A549 treated with RU486 at 1 μM for 4 hours (cell line): ENCODE measurements around the gene ECSIT. TPM values are rescaled to one million over a fixed set of nuclear protein-coding genes. Genes with fewer than 3 reads are reported as not detected.

Experiments
- total RNA-seq: library from RNA; stranded (reverse); fragments of 200-300 nt; extraction: Qiagen RNA extraction; gene quantifications from 5 replicates; pipeline ENCODE4 v1.2.3, GENCODE V29; 2022; ENCODE audit warnings: low read depth

The ECSIT gene, protein sequence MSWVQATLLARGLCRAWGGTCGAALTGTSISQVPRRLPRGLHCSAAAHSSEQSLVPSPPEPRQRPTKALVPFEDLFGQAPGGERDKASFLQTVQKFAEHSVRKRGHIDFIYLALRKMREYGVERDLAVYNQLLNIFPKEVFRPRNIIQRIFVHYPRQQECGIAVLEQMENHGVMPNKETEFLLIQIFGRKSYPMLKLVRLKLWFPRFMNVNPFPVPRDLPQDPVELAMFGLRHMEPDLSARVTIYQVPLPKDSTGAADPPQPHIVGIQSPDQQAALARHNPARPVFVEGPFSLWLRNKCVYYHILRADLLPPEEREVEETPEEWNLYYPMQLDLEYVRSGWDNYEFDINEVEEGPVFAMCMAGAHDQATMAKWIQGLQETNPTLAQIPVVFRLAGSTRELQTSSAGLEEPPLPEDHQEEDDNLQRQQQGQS
- total RNA-seq, result 27.8 to 37.6 TPM (median 34.7 TPM) in 5 replicates

DNA sequence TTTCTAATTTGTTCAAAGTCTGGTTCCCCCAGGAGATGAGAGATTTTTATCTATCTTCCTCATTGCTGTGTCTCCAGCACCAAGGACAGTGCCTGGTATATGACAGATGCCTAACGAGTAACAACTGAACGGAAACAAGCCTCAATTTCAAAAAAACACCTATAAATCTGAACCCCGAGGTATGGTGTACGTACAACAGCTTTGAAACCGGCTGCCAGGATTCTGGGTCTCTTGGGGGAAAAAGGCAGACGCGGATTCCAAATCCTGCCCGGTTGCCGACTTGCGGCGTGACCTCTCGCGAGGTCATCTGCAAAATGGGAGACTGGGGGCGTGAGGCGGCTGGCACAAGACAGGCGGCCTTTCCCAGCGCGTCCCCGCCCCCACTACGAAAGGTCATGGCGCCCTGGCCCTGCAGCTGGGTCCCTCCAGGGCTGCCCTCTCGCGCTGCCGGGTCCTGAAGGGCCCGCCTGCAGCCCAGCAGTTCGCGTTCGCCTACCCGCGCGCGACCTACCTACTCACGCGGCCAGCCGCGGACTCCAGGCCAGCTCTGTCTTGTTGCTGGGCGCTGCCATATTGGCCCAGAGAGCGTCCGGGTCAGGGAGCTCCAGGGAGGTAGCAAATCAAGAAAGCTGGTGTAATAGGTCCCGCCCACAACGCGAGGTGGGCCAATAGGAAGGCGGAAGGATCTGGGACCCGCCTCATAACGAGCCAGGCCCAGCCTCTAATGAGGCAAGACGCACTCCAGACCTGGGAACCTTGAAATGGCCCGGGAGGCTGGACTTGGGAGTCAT is at the start of gene ECSIT:
ECSIT (minus strand) TSS at position 584 of the 791 bp plus-strand sequence. CDS start 9,964 bp downstream, outside the sequence.

GRCh38 chr19:11577451-11578257 is 48.7 kb upstream of the ECSIT start, which contains the start of gene ACP5:
ACP5 (minus strand) TSS chr19:11577645; CDS start chr19:11577317, 328 bp downstream.

GRCh38 chr19:11558881-11559828 is 30.2 kb upstream of the ECSIT start, which contains the start of gene ELOF1:
ELOF1 (minus strand) TSS chr19:11559230; CDS start chr19:11554347, 4,883 bp downstream.

GRCh38 chr19:11538232-11539036 is 9.5 kb upstream of the ECSIT start, which contains the start of gene CNN1:
CNN1 (plus strand) TSS chr19:11538851; CDS start chr19:11538928, 77 bp downstream.

DNA sequence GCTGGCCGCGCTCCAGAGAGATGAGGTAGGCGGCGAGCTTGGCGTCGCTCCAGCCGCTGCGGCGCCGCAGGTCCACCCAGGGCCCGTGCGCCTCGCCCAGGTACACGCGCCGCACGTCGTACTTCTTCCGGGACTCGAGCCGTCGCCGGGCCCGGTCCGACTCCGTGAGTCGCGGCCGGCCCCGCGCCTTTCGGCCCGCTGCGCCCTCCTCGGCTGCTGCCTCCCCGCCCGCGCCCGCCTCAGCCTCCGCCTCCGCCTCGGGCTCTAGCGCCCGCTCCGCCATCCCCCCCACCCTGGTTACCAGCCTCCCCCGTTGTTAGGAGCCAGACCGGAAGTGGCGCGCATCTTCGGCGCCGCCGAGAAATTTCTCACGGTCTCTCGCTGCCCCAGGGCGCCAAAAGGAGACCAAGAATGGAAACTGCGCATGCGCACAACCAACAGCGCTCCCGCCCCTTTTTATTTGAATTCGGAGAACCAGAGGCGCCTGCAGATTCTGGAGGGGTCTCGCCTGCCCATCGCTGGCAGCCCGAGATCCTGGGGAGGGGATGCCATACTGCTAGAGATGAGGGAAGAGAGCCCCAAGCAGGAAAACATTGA is 23.3 kb downstream of the ECSIT start, which contains the start of gene ZNF653:
ZNF653 (minus strand) TSS at position 336 of the 597 bp plus-strand sequence; CDS start at position 283, 53 bp downstream.

GRCh38 chr19:11480715-11481533 is 48.0 kb downstream of the ECSIT start, which contains the start of gene ELAVL3:
ELAVL3 (minus strand) TSS chr19:11481046; CDS start chr19:11480608, 438 bp downstream.

Other genes with a start within 250 kb of the ECSIT start
- not detected in 5 replicates for gene TSPAN16, start 233.0 kb downstream of the ECSIT start, total RNA-seq
- gene RAB3D, start 189.5 kb downstream of the ECSIT start, total RNA-seq, result 2.5 to 3.2 TPM (median 2.8 TPM) in 5 replicates
- 95.9 to 133 TPM (median 114 TPM) in 5 replicates for gene TMEM205, start 182.9 kb downstream of the ECSIT start, total RNA-seq
- 4.4 to 6.4 TPM (median 5.7 TPM) in 5 replicates for gene CCDC159, start 182.6 kb downstream of the ECSIT start, total RNA-seq
- gene PLPPR2, start 173.7 kb downstream of the ECSIT start, total RNA-seq, result 8.0 to 11.5 TPM (median 9.9 TPM) in 5 replicates
- 1.7 to 3.4 TPM (median 2.2 TPM) in 5 replicates for gene SWSAP1, start 154.5 kb downstream of the ECSIT start, total RNA-seq
- 3.6 to 5.5 TPM (median 5.1 TPM) in 5 replicates for gene EPOR, start 144.8 kb downstream of the ECSIT start, total RNA-seq
- gene RGL3, start 109.8 kb downstream of the ECSIT start, total RNA-seq, result 0.85 to 2.0 TPM (median 1.7 TPM) in 5 replicates
- gene ODAD3, start 94.0 kb downstream of the ECSIT start, total RNA-seq, result 0.83 to 1.3 TPM (median 1.3 TPM) in 5 replicates
- gene PRKCSH, start 93.5 kb downstream of the ECSIT start, total RNA-seq, result 232 to 265 TPM (median 260 TPM) in 5 replicates
- 0.02 to 0.21 TPM (median 0.11 TPM) in 3 of 5 replicates, not detected in the others for gene ELAVL3, start 48.1 kb downstream of the ECSIT start, total RNA-seq
- gene ZNF653, start 23.3 kb downstream of the ECSIT start, total RNA-seq, result 3.5 to 6.0 TPM (median 5.3 TPM) in 5 replicates
- gene CNN1, start 9.7 kb upstream of the ECSIT start, total RNA-seq, result 0.35 to 0.94 TPM (median 0.40 TPM) in 5 replicates
- gene ELOF1, start 30.1 kb upstream of the ECSIT start, total RNA-seq, result 91.1 to 119 TPM (median 103 TPM) in 5 replicates
- 0.27 to 0.43 TPM in 2 of 5 replicates, not detected in the others for gene ACP5, start 48.5 kb upstream of the ECSIT start, total RNA-seq
- 2.8 to 5.5 TPM (median 3.7 TPM) in 5 replicates for gene ZNF627, start 68.3 kb upstream of the ECSIT start, total RNA-seq
- gene ZNF823, start 209.8 kb upstream of the ECSIT start, total RNA-seq, result 1.9 to 4.2 TPM (median 3.0 TPM) in 5 replicates
- not detected in 5 replicates for gene ZNF441, start 237.9 kb upstream of the ECSIT start, total RNA-seq